Ishikawa (cell line): ENCODE measurements around the gene STK17B.

Experiments
- CREB1 ChIP-seq: IDR thresholded peaks from 2 replicates; pipeline ENCODE4 v1.6.1; 2012; ENCODE audit warnings: low read depth
- EGR1 ChIP-seq: IDR thresholded peaks from 2 replicates; pipeline ENCODE4 v1.6.1; 2012
- EP300 ChIP-seq: IDR thresholded peaks from 2 replicates; pipeline ENCODE4 v1.6.1; 2012; ENCODE audit warnings: borderline replicate concordance
- FOXM1 ChIP-seq: IDR thresholded peaks from 2 replicates; pipeline ENCODE4 v1.6.1; 2012; ENCODE audit warnings: low read depth, borderline replicate concordance
- TAF1 ChIP-seq: IDR thresholded peaks from 2 replicates; pipeline ENCODE4 v1.6.1; 2012; ENCODE audit warnings: low read depth, mild to moderate bottlenecking
- TF ChIP-seq, protein P1 (sequence below): IDR thresholded peaks from 2 replicates; pipeline ENCODE4 v1.6.1; 2012; ENCODE audit warnings: low read depth, mild to moderate bottlenecking
- TF ChIP-seq, protein P2 (sequence below): IDR thresholded peaks from 2 replicates; pipeline ENCODE4 v1.6.1; 2012
- TF ChIP-seq, protein P3 (sequence below): IDR thresholded peaks from 2 replicates; pipeline ENCODE4 v1.6.1; 2012

DNA sequence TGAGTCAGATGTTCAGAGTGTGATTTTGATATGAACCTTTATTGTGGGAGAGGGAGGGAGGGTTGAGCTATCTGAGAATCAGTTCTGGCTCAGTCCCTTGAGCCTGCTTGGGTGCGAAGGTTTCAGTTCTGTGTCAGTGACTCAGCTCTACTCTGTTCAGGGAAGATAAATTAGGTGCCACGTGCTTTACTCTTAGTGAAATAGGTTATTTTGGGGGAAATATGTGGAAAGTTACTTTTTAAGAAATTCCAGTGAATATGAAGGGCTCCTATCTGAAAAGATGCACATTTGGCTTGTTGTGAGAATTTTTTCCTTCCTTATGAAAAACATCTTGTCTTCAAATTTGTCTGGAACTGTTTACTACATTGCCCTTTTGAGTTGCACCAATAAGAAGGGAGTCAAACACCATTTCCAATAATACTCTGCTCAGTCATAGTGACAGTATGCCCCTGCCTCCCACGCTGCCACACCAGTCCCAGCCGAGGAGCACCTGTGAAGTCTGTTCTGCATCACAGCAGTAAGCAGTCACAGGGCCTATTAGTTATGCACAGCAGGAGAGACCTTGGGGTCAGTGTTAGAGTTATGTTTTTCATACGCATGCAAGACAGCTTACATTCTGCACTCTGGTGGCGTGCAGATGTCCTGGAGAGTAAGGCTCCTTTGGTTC lies 69.9 kb downstream of the STK17B start:
- TF ChIP-seq, protein P1, sequence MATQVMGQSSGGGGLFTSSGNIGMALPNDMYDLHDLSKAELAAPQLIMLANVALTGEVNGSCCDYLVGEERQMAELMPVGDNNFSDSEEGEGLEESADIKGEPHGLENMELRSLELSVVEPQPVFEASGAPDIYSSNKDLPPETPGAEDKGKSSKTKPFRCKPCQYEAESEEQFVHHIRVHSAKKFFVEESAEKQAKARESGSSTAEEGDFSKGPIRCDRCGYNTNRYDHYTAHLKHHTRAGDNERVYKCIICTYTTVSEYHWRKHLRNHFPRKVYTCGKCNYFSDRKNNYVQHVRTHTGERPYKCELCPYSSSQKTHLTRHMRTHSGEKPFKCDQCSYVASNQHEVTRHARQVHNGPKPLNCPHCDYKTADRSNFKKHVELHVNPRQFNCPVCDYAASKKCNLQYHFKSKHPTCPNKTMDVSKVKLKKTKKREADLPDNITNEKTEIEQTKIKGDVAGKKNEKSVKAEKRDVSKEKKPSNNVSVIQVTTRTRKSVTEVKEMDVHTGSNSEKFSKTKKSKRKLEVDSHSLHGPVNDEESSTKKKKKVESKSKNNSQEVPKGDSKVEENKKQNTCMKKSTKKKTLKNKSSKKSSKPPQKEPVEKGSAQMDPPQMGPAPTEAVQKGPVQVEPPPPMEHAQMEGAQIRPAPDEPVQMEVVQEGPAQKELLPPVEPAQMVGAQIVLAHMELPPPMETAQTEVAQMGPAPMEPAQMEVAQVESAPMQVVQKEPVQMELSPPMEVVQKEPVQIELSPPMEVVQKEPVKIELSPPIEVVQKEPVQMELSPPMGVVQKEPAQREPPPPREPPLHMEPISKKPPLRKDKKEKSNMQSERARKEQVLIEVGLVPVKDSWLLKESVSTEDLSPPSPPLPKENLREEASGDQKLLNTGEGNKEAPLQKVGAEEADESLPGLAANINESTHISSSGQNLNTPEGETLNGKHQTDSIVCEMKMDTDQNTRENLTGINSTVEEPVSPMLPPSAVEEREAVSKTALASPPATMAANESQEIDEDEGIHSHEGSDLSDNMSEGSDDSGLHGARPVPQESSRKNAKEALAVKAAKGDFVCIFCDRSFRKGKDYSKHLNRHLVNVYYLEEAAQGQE, result no peak
- TF ChIP-seq, protein P2, sequence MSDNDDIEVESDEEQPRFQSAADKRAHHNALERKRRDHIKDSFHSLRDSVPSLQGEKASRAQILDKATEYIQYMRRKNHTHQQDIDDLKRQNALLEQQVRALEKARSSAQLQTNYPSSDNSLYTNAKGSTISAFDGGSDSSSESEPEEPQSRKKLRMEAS, result no peak
- TF ChIP-seq CREB1 (no peak), FOXM1 (no peak), EP300 (no peak), TAF1 (no peak), EGR1 (no peak)
- TF ChIP-seq, protein P3, sequence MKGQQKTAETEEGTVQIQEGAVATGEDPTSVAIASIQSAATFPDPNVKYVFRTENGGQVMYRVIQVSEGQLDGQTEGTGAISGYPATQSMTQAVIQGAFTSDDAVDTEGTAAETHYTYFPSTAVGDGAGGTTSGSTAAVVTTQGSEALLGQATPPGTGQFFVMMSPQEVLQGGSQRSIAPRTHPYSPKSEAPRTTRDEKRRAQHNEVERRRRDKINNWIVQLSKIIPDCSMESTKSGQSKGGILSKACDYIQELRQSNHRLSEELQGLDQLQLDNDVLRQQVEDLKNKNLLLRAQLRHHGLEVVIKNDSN, result no peak
